PC-9 (cell line): ENCODE measurements around the gene TMOD3. TPM values are rescaled to one million over a fixed set of nuclear protein-coding genes. Genes with fewer than 3 reads are reported as not detected.
"Not testable (repeated sequence)": the region's sequence is repeated elsewhere in the genome, so short reads cannot be mapped to it uniquely, and the experiment has no call there.

ENCODE experiments used
- BruUV-seq: library from RNA; stranded (reverse); fragments of 400-500 nt; replicated peaks from 2 replicates; lab custom pipeline; 2021; lab: Mats Ljungman, UMichigan
- CTCF ChIA-PET: fragments of 300-600 bp; sonication (Branson Sonifier 250); formaldehyde crosslinking; loops from one replicate; lab custom pipeline; 2022; ENCODE audit warnings: antibody characterized with exemption; lab: Charles Lee
- POLR2A ChIA-PET: fragments of 300-600 bp; sonication (Branson Sonifier 250); formaldehyde crosslinking; loops from one replicate; lab custom pipeline; 2022; ENCODE audit warnings: antibody characterized with exemption; ENCODE audit not compliant: unreplicated experiment; lab: Charles Lee
- DNase-seq, 2 experiments: peaks; one replicate each; pipeline versions ENCODE4 v3.0.0 to v3.0.0-alpha.2; 2015 to 2022; ENCODE audit warnings: mixed read lengths in 1 of 2
- H2AFZ ChIP-seq: fragments of 200-600 bp; sonication (generic); 2 replicates; pipeline ENCODE4 v1.8.1; 2017; ENCODE audit warnings: antibody characterized with exemption
- H3F3A ChIP-seq: fragments of 200-600 bp; sonication (generic); 2 replicates; pipeline ENCODE4 v1.8.1; 2017; ENCODE audit warnings: antibody characterized with exemption, mild to moderate bottlenecking, low read depth; ENCODE audit not compliant: insufficient read depth
- H3K27ac ChIP-seq: fragments of 200-600 bp; sonication (generic); 2 replicates; pipeline ENCODE4 v1.6.1; 2016; ENCODE audit warnings: mixed run types
- H3K27me3 ChIP-seq: fragments of 200-600 bp; sonication (generic); 2 replicates; pipeline ENCODE4 v1.6.1; 2016; ENCODE audit warnings: low read depth, mixed run types; ENCODE audit not compliant: insufficient read depth
- H3K36me3 ChIP-seq: fragments of 200-600 bp; sonication (generic); 2 replicates; pipeline ENCODE4 v1.6.1; 2016; ENCODE audit warnings: low read depth, mixed run types
- H3K4me1 ChIP-seq: fragments of 200-600 bp; sonication (generic); replicated peaks from 2 replicates; pipeline ENCODE4 v1.6.1; 2016; ENCODE audit warnings: mixed run types; ENCODE audit not compliant: insufficient read depth
- H3K4me2 ChIP-seq: fragments of 200-600 bp; sonication (generic); 2 replicates; pipeline ENCODE4 v1.6.1; 2017; ENCODE audit warnings: mixed run types
- H3K4me3 ChIP-seq: fragments of 200-600 bp; sonication (generic); 2 replicates; pipeline ENCODE4 v1.6.1; 2016; ENCODE audit warnings: mixed run types
- H3K79me2 ChIP-seq: fragments of 200-600 bp; sonication (generic); 2 replicates; pipeline ENCODE4 v1.6.1; 2017; ENCODE audit warnings: low read depth, mixed run types
- H3K9me2 ChIP-seq: fragments of 200-600 bp; sonication (generic); 2 replicates; pipeline ENCODE4 v1.8.1; 2017; ENCODE audit warnings: mild to moderate bottlenecking; ENCODE audit not compliant: insufficient read depth
- H3K9me3 ChIP-seq: fragments of 200-600 bp; sonication (generic); 2 replicates; pipeline ENCODE4 v1.8.1; 2016; ENCODE audit warnings: low read depth; ENCODE audit not compliant: insufficient read depth
- H4K20me1 ChIP-seq: fragments of 200-600 bp; sonication (generic); 2 replicates; pipeline ENCODE4 v1.8.1; 2017; ENCODE audit not compliant: insufficient read depth
- EZH2 ChIP-seq: fragments of 200-600 bp; sonication (generic); IDR thresholded peaks from 2 replicates; pipeline ENCODE4 v1.8.0; 2017; ENCODE audit warnings: antibody characterized with exemption, low read depth
- intact Hi-C: fragments of 100-400 bp; cut with micrococcal nuclease; formaldehyde crosslinking; loops from one replicate; pipeline ENCODE4 v1.10.0; 2022; ENCODE audit not compliant: unreplicated experiment
- total RNA-seq: library from RNA; stranded (reverse); gene quantifications from 2 replicates; pipeline ENCODE4 v1.2.3, GENCODE V29; 2021
- TF ChIP-seq, protein P1 (sequence below): fragments of 200-600 bp; sonication (generic); conservative IDR thresholded peaks from 2 replicates; pipeline ENCODE4 v1.6.1; 2017; ENCODE audit warnings: mixed run types, antibody characterized with exemption, mild to moderate bottlenecking, moderate library complexity

The TMOD3 gene
- total RNA-seq, 1 experiment from 2014 or later: 125 TPM

DNA sequence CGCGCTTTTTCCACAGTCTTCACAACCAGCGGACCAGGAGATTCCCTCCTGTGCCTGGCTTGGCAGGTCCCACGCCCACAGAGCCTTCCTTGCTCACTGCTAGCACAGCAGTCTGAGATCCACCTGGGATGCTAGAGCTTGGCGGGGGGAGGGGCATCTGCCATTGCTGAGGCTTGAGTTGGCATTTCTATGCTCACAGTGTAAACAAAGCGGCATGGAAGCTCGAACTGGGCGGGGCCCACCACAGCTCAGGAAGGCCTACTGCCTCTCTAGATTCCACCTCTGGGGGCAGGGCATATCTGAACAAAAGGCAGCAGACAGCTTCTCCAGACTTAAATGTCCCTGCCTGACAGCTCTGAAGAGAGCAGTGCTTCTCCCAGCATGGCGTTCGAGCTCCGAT lies 42.3 kb upstream of the TMOD3 start:
- not testable (repeated sequence) for H3K27ac ChIP-seq, H3K9me2 ChIP-seq, BruUV-seq, H3F3A ChIP-seq, H4K20me1 ChIP-seq, H3K4me3 ChIP-seq, H3K9me3 ChIP-seq, H3K79me2 ChIP-seq, H3K36me3 ChIP-seq, H3K27me3 ChIP-seq
- TF ChIP-seq, protein P1, sequence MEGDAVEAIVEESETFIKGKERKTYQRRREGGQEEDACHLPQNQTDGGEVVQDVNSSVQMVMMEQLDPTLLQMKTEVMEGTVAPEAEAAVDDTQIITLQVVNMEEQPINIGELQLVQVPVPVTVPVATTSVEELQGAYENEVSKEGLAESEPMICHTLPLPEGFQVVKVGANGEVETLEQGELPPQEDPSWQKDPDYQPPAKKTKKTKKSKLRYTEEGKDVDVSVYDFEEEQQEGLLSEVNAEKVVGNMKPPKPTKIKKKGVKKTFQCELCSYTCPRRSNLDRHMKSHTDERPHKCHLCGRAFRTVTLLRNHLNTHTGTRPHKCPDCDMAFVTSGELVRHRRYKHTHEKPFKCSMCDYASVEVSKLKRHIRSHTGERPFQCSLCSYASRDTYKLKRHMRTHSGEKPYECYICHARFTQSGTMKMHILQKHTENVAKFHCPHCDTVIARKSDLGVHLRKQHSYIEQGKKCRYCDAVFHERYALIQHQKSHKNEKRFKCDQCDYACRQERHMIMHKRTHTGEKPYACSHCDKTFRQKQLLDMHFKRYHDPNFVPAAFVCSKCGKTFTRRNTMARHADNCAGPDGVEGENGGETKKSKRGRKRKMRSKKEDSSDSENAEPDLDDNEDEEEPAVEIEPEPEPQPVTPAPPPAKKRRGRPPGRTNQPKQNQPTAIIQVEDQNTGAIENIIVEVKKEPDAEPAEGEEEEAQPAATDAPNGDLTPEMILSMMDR: peak; percentile 42; the same call in 1 of the 2 replicates
- ChIA-PET CTCF (interaction anchor here (0.5 to 1.5 kb wide), 9 partner anchors 10 to 955 kb away, joined by 3 to 8 read pairs (median 3); partner anchors contain the start of gene TMOD3), POLR2A (interaction anchor here (1.1 kb wide), 1 partner anchor 42 kb away, joined by 13 read pairs; the partner anchor contains the start of gene TMOD3)
- intact Hi-C loops: loop anchor here (1.0 to 10.0 kb wide), 4 partner anchors 42 to 948 kb away; partner anchors contain the start of gene TMOD3
- Histone ChIP-seq H3K4me1 (peaks cover 11% of the 10 kb centered on the region; the same call in 1 of the 2 replicates), H2AFZ (peak overlapping the region; percentile 74; the same call in 1 of the 2 replicates), H3K4me2 (peak overlapping the region; percentile 58)
- peak; percentile 87 to 94 for DNase-seq

DNA sequence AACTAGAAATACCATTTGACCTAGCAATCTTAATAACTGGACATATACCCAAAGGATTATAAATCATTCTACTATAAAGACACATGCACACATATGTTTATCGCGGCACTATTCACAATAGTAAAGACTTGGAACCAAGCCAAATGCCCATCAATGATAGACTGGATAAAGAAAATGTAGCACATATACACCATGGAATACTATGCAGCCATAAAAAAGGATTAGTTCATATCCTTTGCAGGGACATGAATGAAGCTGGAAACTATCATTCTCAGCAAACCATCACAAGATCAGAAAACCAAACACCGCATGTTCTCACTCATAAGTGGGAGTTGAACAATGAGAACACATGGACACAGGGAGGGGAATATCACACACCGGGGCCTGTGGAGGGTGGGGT lies 37.0 kb upstream of the TMOD3 start:
- H3K36me3 ChIP-seq, H3K4me2 ChIP-seq, H4K20me1 ChIP-seq, H3K27ac ChIP-seq, H3K27me3 ChIP-seq, H3K4me3 ChIP-seq, H3K9me3 ChIP-seq, CTCF ChIA-PET, H3K9me2 ChIP-seq, BruUV-seq, POLR2A ChIA-PET, H3K79me2 ChIP-seq, H2AFZ ChIP-seq, DNase-seq, intact Hi-C loops: not testable (repeated sequence)
- peaks cover 16% of the 10 kb centered on the region for H3K4me1 ChIP-seq
- H3F3A ChIP-seq: peaks cover 17% of the 10 kb centered on the region; the same call in 1 of the 2 replicates

DNA sequence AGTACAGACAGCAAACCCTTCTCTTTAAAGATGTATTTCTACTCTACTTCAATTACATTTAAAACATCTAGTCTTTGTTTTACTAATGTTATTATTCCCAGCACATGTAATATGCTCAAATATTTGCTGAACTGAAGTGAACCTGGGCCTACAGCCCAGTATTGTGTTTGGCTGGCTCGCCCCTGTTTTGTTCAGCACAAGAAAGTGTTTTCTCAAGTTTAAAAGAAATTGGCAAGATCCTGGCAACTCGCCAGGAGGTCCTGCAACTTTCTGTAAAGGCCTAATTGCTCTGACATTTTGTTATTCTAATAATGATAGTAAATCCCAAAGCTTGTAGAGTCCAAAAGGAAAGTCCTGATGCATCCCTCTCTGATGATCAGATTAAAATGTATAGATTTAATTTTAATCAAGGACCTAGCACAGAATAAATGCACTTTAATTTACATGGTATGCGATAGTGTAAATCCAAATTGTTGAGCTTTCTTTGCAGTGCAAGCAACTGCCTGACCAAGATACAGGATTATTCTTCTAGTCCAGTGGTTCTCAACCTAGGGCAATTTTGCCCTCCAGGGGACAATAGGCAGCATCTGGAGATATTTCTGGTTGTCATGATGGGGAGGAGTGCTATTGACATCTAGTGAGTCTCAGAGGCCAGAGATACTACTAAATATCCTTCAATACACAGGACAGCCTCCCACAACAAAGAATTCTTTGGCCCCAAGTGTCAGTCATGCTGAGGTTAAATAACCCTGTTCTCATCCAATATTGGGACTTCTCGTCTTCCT lies 35.7 kb upstream of the TMOD3 start:
- no peak overlapping the region for H2AFZ ChIP-seq
- no peak for TF ChIP-seq EZH2
- TF ChIP-seq, protein P1: no peak
- H3F3A ChIP-seq: peaks cover 20% of the 10 kb centered on the region; the same call in 1 of the 2 replicates
- intact Hi-C loops: no loop called here
- no peaks in the 10 kb centered on the region for H4K20me1 ChIP-seq
- H3K4me1 ChIP-seq: peaks cover 21% of the 10 kb centered on the region
- H3K9me2 ChIP-seq: no peaks in the 10 kb centered on the region
- no peaks in the 10 kb centered on the region for H3K27me3 ChIP-seq
- no peak overlapping the region for H3K4me2 ChIP-seq
- no peaks in the 10 kb centered on the region for H3K79me2 ChIP-seq
- H3K4me3 ChIP-seq: no peak overlapping the region
- ChIA-PET CTCF (no interaction called here), POLR2A (no interaction called here)
- no peak overlapping the region for H3K27ac ChIP-seq
- H3K9me3 ChIP-seq: no peaks in the 10 kb centered on the region
- DNase-seq: no peak
- no peaks in the 10 kb centered on the region for H3K36me3 ChIP-seq
- BruUV-seq: no TSS peak
